SHP77 treated with DMSO at 0.1 percent for 48 hours (cell line): ENCODE data around the gene MTOR.

Experiments used
- DNase-seq: peaks from one replicate; lab custom pipeline; 2025; lab: John Stamatoyannopoulos, UW

Gene MTOR

GRCh38 chr1:11150326-11150725, 112.0 kb downstream of the MTOR start:
- no peak for DNase-seq

- no peak for DNase-seq
Observed at GRCh38 chr1:11147197-11147770, 115.1 kb downstream of the MTOR start.

GRCh38 chr1:11145741-11146140, 116.6 kb downstream of the MTOR start:
- DNase-seq: no peak

- no peak for DNase-seq
Observed at GRCh38 chr1:11144570-11145256, 117.6 kb downstream of the MTOR start.

DNA sequence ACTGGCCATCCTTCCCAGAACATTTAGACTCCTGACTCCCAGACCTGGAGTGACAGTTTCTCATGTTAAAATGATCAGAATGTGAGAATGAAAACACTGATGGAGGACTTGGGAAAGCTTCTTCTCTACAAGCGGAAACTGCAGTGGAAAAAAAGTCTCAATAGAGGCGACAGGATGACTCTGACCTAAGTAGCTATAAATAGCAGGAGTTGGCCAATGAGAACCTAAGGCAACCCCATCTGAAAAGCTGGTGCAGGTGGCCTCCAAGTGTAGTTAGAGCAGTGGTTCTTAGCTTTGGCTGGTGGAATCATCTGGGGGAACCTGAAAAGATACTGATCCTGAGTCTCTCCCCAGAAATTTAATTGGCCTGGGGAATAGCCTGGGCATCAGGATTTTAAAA, 118.4 kb downstream of the MTOR start:
- no peak for DNase-seq

DNA sequence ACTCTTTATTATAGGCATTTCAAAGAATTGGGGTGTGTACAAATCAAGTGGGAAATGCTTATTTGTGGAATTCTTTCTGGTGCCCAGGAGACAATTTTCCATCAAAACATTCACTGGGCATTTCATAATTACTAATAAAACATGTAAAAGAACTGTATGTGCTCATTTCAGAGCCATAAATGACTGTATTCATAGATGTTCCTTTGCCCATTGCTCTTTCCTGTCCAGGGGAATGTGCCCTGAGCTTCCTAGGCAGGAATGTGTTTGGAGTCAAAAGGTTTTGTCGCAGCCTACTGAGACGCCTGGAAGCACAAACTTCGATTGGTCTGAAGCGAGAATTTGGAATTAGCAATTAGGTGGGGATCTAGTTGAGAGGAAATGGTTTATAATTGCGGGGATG, 119.0 kb downstream of the MTOR start:
- DNase-seq: no peak

GRCh38 chr1:11142618-11143391, 119.5 kb downstream of the MTOR start:
- DNase-seq: no peak

DNA sequence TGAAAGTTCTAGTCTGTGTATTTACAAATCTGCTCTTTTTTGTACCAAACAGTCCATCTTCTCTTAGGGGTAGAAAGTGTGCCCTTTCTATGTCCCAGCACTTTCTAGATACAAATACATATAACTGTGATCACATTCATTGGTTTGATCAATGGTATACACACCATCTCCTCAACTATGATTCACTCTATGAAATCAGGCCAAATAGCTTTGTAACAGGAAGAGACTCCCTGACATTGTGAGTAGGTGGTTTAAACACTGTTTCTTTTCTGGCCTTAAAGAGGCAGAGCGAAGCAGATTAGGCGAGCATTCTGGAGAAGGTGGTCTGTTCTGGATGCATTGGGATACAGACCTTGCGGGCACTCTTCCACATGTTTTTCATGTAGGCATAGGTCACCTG, 123.4 kb downstream of the MTOR start:
- DNase-seq: no peak

GRCh38 chr1:11138029-11138428, 124.3 kb downstream of the MTOR start:
- no peak for DNase-seq

- no peak for DNase-seq
Observed at GRCh38 chr1:11134898-11135266, 127.5 kb downstream of the MTOR start.

DNA sequence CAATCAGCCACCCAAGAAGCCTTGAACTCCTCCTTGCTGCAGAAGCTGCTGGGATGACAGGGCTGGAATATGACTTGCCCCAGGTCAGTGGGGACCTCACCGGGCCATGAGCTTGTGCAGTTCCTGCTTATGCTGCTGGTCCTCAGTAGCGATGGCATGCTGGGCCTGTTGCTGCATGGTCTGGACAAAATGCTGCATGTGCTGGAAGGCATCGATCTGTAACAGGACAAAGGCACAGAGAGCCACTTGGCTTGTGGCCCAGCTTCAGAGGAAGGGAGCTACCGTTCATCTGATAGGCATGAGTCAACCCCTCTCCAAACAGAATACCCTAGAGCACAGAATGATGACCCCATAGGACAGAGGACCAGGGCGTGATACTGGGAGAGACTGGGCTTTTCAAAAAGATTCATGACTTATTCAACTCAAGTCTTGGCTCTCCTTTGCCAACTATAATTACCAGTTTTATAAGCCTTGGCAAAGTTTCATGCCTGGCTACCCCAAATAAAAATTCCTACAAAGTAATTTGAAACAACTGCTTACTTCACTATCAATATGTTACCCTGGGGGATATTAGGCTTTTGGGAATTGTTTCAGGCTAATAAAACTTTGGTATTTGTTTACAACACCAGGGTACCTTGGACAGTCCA, 128.0 kb downstream of the MTOR start:
- DNase-seq: no peak

GRCh38 chr1:11132563-11133293, 129.6 kb downstream of the MTOR start:
- no peak for DNase-seq

GRCh38 chr1:11131816-11132215, 130.5 kb downstream of the MTOR start:
- no peak for DNase-seq

- DNase-seq: no peak
Observed at GRCh38 chr1:11130406-11130805, 131.9 kb downstream of the MTOR start.

- DNase-seq: no peak
Observed at GRCh38 chr1:11129649-11130390, 132.5 kb downstream of the MTOR start.

DNA sequence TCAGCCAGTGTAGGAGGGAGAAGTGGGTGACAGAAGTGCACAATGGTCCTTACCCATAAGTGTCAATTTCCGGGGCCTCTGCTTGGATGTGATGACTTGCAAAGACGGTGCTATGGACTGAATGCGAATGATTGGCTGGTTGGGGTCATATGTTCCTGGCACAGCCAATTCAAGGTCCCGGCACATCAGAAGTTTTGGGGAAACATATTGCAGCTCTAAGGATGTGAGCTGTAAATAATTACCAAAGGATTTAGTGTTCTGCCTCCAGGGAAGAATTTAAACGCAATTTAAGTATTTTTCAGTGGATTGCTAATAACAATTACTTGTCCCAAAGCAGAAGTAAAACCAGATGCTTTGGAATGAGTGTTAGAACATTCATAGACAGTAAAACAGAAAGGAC, 135.8 kb downstream of the MTOR start:
- no peak for DNase-seq

- DNase-seq: no peak
Observed at GRCh38 chr1:11125931-11126330, 136.4 kb downstream of the MTOR start.

DNA sequence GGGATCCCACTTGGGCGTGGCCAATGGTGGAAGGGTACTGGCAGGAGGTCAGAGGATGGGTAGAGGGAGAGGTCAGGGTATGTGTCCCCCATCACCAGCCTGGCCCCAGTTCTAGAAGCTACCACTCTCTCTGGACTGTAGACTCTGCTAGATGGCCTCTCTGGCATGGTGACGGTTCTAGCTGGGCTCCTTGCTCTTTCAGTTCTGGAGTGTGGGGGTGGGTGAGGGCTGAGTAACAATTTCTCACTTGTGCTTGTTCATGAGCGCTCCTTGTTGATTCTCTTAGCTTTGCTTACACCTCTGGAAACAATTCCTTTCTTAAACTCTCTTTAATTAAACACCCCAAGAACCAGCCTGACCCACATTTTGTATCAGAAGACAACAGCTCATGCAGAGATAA, 137.4 kb downstream of the MTOR start:
- DNase-seq: no peak

DNA sequence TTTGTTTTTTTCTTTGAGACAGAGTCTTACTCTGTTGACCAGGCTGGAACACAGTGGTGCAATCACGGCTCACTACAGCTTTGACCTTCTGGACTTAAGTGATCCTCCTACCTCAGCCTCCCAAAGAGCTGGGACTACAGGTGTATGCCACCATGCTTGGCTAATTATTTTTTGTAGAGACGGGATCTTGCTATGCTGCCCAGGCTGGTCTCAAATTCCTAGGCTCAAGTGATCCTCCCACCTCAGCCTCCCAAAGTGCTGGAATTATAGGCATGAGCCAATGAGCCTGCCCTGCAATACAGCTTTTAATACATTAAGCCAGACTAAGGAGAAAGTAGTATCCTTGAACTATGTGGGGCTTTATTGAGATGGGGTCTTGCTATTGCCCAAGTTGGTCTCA, 146.0 kb downstream of the MTOR start:
- DNase-seq: no peak

GRCh38 chr1:11114966-11115365, 147.4 kb downstream of the MTOR start:
- DNase-seq: no peak

DNA sequence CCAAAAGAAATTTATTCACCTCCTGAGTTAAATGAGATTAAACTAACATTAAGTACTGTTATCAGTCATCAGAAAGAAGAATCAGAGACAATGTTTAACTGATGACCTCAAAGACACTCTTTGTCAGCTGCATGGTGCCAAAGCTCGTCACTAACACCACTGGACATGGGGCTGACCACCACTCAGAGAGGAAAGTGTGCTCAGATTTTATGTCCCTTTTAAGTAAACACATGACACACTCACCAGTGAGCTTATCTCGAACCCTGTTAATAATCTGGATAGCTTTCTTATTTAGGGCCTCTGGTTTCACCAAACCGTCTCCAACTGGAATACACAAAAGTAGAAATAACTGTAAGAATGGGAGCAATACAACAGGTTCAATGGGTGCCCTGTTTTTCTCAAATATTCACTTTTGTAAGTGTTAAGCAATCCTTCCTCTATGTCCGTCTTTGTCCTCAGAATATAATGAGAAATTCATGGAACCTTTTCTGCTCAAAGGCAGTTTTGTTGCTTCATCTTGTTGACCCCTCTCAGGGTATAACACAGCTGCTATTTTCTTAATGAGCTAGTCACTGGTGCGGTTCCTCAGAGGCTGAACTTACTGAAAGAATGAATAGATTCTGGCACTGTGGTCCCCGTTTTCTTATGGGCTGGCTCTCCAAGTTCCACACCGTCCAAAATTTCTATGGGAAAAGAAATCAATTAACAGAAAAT, 153.1 kb downstream of the MTOR start:
- no peak for DNase-seq
